ENCODE data around the gene AMFR. TPM values are rescaled to one million over a fixed set of nuclear protein-coding genes. Genes with fewer than 3 reads are reported as not detected.

AMFR gene
- total RNA-seq, 1 experiment from 2014 or later = 25.6 TPM

DNA sequence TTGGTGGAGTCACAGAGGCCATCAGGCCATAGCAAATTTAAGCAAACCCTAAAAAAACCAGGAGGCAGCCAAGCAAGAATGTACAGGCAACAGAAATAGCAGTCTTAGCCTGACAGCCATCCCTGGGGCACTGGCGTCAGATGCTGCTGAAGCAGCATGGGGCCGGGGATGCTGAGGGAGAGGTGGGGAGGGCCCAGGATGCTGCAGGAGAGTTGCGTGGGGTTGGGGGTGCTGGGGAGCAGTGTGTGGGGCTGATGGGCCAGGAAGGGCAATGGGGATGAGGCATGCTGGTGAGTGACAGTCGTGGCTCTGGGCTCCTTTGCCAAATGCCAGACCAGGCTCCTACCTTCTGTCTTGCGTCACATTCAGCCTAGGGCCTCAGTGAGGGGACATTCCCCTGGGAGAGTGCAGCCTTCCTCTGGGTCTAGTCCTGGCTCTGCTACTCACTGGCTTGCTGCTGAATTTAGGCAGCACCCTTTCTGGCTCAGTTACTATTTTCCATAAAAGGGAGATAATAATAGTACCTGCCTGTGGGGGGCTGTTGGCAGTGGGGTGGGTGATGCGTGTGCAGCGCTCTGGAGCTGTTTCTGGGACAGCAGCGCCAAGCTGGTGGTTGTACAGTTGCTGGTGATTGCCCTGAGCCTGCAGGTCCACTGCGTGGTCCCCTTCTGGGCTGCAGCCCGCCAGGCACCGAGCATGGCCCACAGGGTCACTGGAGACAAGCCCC lies 88.1 kb downstream of the AMFR start:
- Histone ChIP-seq H2BK20ac (ENCODE audit: low read depth, low read length, poor library complexity, severe bottlenecking) (no peak overlapping the region), H3K79me2 (ENCODE audit: insufficient read depth, low read length) (no peaks in the 10 kb centered on the region), H3K14ac (ENCODE audit: insufficient read depth, low read length) (no peak overlapping the region), H3K4me2 (ENCODE audit: insufficient read depth, insufficient read length, low read length) (no peak overlapping the region), H4K91ac (ENCODE audit: insufficient read length, low read depth, low read length) (no peak overlapping the region), H4K5ac (ENCODE audit: insufficient read length, low read depth, low read length) (no peak overlapping the region), H3K18ac (ENCODE audit: insufficient read length, low read depth, low read length) (no peak overlapping the region), H2BK120ac (ENCODE audit: low read depth, low read length, poor library complexity, severe bottlenecking) (no peak overlapping the region), H3K4ac (ENCODE audit: low read depth, low read length) (no peak overlapping the region), H3K4me1 (ENCODE audit: insufficient read depth, low read length) (no peaks in the 10 kb centered on the region), H3K27me3 (ENCODE audit: insufficient read depth, low read length) (no peaks in the 10 kb centered on the region), H2AK5ac (ENCODE audit: insufficient read length, low read length) (no peak overlapping the region), H2BK5ac (ENCODE audit: insufficient read length, low read length) (no peak overlapping the region), H4K8ac (replicated peaks; ENCODE audit: insufficient read length, low read depth, low read length) (no peak overlapping the region), H2AFZ (ENCODE audit: low read length) (no peak overlapping the region), H3K9ac (ENCODE audit: extremely low read depth, insufficient read length, low read length) (no peak overlapping the region), H3K79me1 (ENCODE audit: insufficient read depth, low read depth, low read length, poor library complexity, severe bottlenecking) (no peaks in the 10 kb centered on the region), H3K27ac (ENCODE audit: insufficient read length, low read depth, low read length) (no peak overlapping the region), H3K23ac (ENCODE audit: insufficient read length, low read depth, low read length) (no peak overlapping the region), H2BK12ac (ENCODE audit: insufficient read length, low read depth, low read length) (no peak overlapping the region), H3K23me2 (ENCODE audit: insufficient read length, low read depth, low read length, poor library complexity, severe bottlenecking) (no peaks in the 10 kb centered on the region), H3T11ph (ENCODE audit: low read length) (no peak overlapping the region), H3K9me3 (ENCODE audit: control insufficient read depth, low read depth, low read length) (no peaks in the 10 kb centered on the region), H3K56ac (ENCODE audit: insufficient read length, low read depth, low read length) (no peak overlapping the region), H2BK15ac (ENCODE audit: low read depth, low read length) (no peak overlapping the region), H4K20me1 (ENCODE audit: control insufficient read depth, insufficient read depth, insufficient read length) (no peaks in the 10 kb centered on the region)
- no peak for TF ChIP-seq CTCF (conservative IDR thresholded peaks at IDR 0.05)
- H3K36me3 Mint-ChIP-seq (ENCODE audit: insufficient read depth in 1 of 3, low read depth in 3 of 3) = peaks cover 0 to 3% (median 0%) of the 10 kb centered on the region in 3 experiments; a peak in 4 of 7 replicates
- peaks cover 1% of the 10 kb centered on the region; the same call in 1 of the 2 replicates for H3K27me3 Mint-ChIP-seq (ENCODE audit: low read depth)
- no CpG with 5 or more reads among the region's 11 CpGs for WGBS (ENCODE audit: extremely low coverage, insufficient read length, low lambda C conversion rate)
- H3K4me1 Mint-ChIP-seq = no peaks in the 10 kb centered on the region
- no peak overlapping the region for H3K27ac Mint-ChIP-seq
- no peaks in the 10 kb centered on the region for H3K9me3 Mint-ChIP-seq
- no peak overlapping the region for H3K4me3 Mint-ChIP-seq
- no peak for DNase-seq
